HEK293T (cell line): Measurements from ENCODE around the gene AANAT.

Experiments
- ELF4 ChIP-seq: fragments of 450-650 bp; IDR thresholded peaks from 2 replicates; pipeline ENCODE4 v1.6.1; 2017; ENCODE audit warnings: antibody characterized with exemption
- FOXA1 ChIP-seq: fragments of 450-650 bp; IDR thresholded peaks from 2 replicates; pipeline ENCODE4 v1.6.1; 2016; ENCODE audit warnings: mild to moderate bottlenecking
- FOXK2 ChIP-seq: fragments of 450-650 bp; IDR thresholded peaks from 2 replicates; pipeline ENCODE4 v1.6.1; 2016; ENCODE audit warnings: mild to moderate bottlenecking
- FOXM1 ChIP-seq: fragments of 450-650 bp; IDR thresholded peaks from 2 replicates; pipeline ENCODE4 v1.6.1; 2017; ENCODE audit warnings: mild to moderate bottlenecking, borderline replicate concordance
- L3MBTL2 ChIP-seq: fragments of 450-650 bp; conservative IDR thresholded peaks from 2 replicates; pipeline ENCODE4 v1.6.1; 2016; ENCODE audit warnings: mild to moderate bottlenecking
- NFRKB ChIP-seq: fragments of 450-650 bp; IDR thresholded peaks from 2 replicates; pipeline ENCODE4 v1.6.1; 2016; ENCODE audit warnings: mild to moderate bottlenecking, moderate library complexity
- PKNOX1 ChIP-seq: fragments of 450-650 bp; IDR thresholded peaks from 2 replicates; pipeline ENCODE4 v1.6.1; 2016
- SUZ12 ChIP-seq: fragments of 450-650 bp; IDR thresholded peaks from 2 replicates; pipeline ENCODE4 v1.6.1; 2016; ENCODE audit warnings: mild to moderate bottlenecking

GRCh38 chr17:76485569-76485968, 18.2 kb downstream of the AANAT start:
- TF ChIP-seq L3MBTL2 (no peak), PKNOX1 (no peak), SUZ12 (no peak), FOXM1 (no peak), FOXK2 (no peak), ELF4 (no peak), NFRKB (no peak), FOXA1 (no peak)
